ENCODE measurements around the gene PPY.

DNA sequence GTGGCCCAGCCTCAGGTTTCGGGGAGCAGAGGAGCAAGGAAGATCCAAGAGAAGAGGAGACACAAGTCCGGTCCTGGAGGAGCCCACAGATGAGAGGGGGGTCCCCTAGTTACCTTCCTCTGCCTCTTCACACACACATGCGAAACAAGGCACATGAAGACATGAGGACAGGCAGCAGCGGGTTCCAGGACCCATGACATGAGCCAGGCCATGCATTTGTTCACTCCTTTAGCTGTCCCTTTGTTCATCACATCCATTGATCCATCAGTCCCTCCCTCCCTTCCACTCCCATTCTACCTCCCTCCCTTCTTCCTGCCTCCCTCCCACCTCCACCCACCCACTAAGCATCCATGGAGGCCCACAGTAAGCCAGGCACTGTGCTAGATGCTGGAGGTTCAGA lies 9.4 kb downstream of the PPY start:
- no peak for TF ChIP-seq EZH2 (IDR thresholded peaks at IDR 0.05; ENCODE audit: low read length, missing control alignments)
- TF ChIP-seq, protein P1, sequence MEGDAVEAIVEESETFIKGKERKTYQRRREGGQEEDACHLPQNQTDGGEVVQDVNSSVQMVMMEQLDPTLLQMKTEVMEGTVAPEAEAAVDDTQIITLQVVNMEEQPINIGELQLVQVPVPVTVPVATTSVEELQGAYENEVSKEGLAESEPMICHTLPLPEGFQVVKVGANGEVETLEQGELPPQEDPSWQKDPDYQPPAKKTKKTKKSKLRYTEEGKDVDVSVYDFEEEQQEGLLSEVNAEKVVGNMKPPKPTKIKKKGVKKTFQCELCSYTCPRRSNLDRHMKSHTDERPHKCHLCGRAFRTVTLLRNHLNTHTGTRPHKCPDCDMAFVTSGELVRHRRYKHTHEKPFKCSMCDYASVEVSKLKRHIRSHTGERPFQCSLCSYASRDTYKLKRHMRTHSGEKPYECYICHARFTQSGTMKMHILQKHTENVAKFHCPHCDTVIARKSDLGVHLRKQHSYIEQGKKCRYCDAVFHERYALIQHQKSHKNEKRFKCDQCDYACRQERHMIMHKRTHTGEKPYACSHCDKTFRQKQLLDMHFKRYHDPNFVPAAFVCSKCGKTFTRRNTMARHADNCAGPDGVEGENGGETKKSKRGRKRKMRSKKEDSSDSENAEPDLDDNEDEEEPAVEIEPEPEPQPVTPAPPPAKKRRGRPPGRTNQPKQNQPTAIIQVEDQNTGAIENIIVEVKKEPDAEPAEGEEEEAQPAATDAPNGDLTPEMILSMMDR (conservative IDR thresholded peaks at IDR 0.05 in 1 of 2, IDR thresholded peaks at IDR 0.05 in 1 of 2; ENCODE audit: low read depth in 1 of 2, low read length in 2 of 2) = no peak
